ENCODE measurements around the gene RGS17. TPM values are rescaled to one million over a fixed set of nuclear protein-coding genes. Genes with fewer than 3 reads are reported as not detected.

The RGS17 gene
- total RNA-seq, 1 experiment from 2014 or later, result 3.2 TPM

GRCh38 chr6:152984513-152984872 lies 146.6 kb downstream of the RGS17 start:
- H3K4me1 ChIP-seq (ENCODE audit: insufficient read depth, low read length), result no peaks in the 10 kb centered on the region
- H4K8ac ChIP-seq (replicated peaks; ENCODE audit: insufficient read length, low read depth, low read length), result no peak overlapping the region
- no peak overlapping the region for H2BK20ac ChIP-seq (ENCODE audit: low read depth, low read length, poor library complexity, severe bottlenecking)
- Mint-ChIP-seq H3K9me3 (no peaks in the 10 kb centered on the region; a peak in 1 of 5 replicates), H3K36me3 (ENCODE audit: insufficient read depth in 1 of 3, low read depth in 3 of 3) (peaks cover 19 to 24% (median 22%) of the 10 kb centered on the region in 3 experiments; a peak in 6 of 7 replicates), H3K4me1 (peaks cover 26 to 29% of the 10 kb centered on the region in 2 experiments), H3K4me3 (peak overlapping the region; percentile 92 to 98), H3K27ac (peak overlapping the region; percentile 3 to 95 (median 78); a peak in 5 of 7 replicates), H3K27me3 (ENCODE audit: low read depth) (no peaks in the 10 kb centered on the region; the same call in 1 of the 2 replicates)
- H3K56ac ChIP-seq (ENCODE audit: insufficient read length, low read depth, low read length), result no peak overlapping the region
- H2BK120ac ChIP-seq (ENCODE audit: low read depth, low read length, poor library complexity, severe bottlenecking), result no peak overlapping the region
- no peak overlapping the region for H4K91ac ChIP-seq (ENCODE audit: insufficient read length, low read depth, low read length)
- H4K5ac ChIP-seq (ENCODE audit: insufficient read length, low read depth, low read length), result no peak overlapping the region
- H2BK15ac ChIP-seq (ENCODE audit: low read depth, low read length), result no peak overlapping the region
- no peak overlapping the region for H3K27ac ChIP-seq (ENCODE audit: insufficient read length, low read depth, low read length)
- no peak overlapping the region for H3K23ac ChIP-seq (ENCODE audit: insufficient read length, low read depth, low read length)
- no peaks in the 10 kb centered on the region for H3K27me3 ChIP-seq (ENCODE audit: insufficient read depth, low read length)
- H3K18ac ChIP-seq (ENCODE audit: insufficient read length, low read depth, low read length), result no peak overlapping the region
- no peak overlapping the region for H3K14ac ChIP-seq (ENCODE audit: insufficient read depth, low read length)
- peaks cover 9% of the 10 kb centered on the region for H3K23me2 ChIP-seq (ENCODE audit: insufficient read length, low read depth, low read length, poor library complexity, severe bottlenecking)
- no peaks in the 10 kb centered on the region for H3K9me3 ChIP-seq (ENCODE audit: control insufficient read depth, low read depth, low read length)
- H3K4me2 ChIP-seq (ENCODE audit: insufficient read depth, insufficient read length, low read length), result peak overlapping the region; percentile 95
- peaks cover 2% of the 10 kb centered on the region for H3K79me1 ChIP-seq (ENCODE audit: insufficient read depth, low read depth, low read length, poor library complexity, severe bottlenecking)
- H4K20me1 ChIP-seq (ENCODE audit: control insufficient read depth, insufficient read depth, insufficient read length), result no peaks in the 10 kb centered on the region
- H2BK12ac ChIP-seq (ENCODE audit: insufficient read length, low read depth, low read length), result no peak overlapping the region
- TF ChIP-seq CTCF (conservative IDR thresholded peaks at IDR 0.05), result no peak
- H2BK5ac ChIP-seq (ENCODE audit: insufficient read length, low read length), result no peak overlapping the region
- no CpG with 5 or more reads among the region's 7 CpGs for WGBS (ENCODE audit: extremely low coverage, insufficient read length, low lambda C conversion rate)
- H2AFZ ChIP-seq (ENCODE audit: low read length), result no peak overlapping the region
- peaks cover 41% of the 10 kb centered on the region; the same call in 1 of the 2 replicates for H3K79me2 ChIP-seq (ENCODE audit: insufficient read depth, low read length)
- no peak for DNase-seq
- no peak overlapping the region for H3K4ac ChIP-seq (ENCODE audit: low read depth, low read length)
- no peak overlapping the region for H3T11ph ChIP-seq (ENCODE audit: low read length)
- peak overlapping the region; percentile 91 for H3K9ac ChIP-seq (ENCODE audit: extremely low read depth, insufficient read length, low read length)
- H2AK5ac ChIP-seq (ENCODE audit: insufficient read length, low read length), result no peak overlapping the region
